ENCODE results near the gene KATNIP.

- TF ChIP-seq CTCF (conservative IDR thresholded peaks at IDR 0.05; ENCODE audit: low read depth, low read length) (no peak), EZH2 (IDR thresholded peaks at IDR 0.05; ENCODE audit: low read length, unreplicated experiment) (no peak)
Observed at GRCh38 chr16:27583634-27584033, 33.7 kb downstream of the KATNIP start.
